ENCODE data around the gene TNNT2. TPM values are rescaled to one million over a fixed set of nuclear protein-coding genes. Genes with fewer than 3 reads are reported as not detected.

Gene TNNT2
- total RNA-seq = not detected in 2 replicates

DNA sequence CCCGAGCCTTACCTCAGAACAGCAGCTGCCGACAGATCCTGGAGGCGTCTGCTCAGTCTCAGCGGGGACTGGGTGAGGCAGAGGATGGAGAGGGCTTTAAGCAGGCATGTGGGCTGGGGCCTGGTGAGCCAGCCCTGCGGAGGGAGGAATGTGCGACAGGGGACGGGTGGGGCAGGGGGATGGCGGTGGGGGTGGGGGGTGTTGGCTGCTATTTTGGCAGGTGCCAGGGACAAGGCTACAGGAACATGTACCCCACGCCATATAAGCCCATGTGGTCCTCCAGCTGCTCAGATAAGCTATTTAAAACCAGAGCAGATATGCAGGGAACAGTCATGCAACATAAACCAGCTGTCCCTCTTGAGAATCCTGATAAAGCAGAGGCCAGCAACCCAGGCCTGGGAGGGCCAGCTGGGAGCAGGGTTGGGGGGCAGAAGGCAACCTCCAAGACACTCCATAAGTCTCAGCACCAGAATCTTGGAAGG is at the start of gene TNNT2:
Gene TNNT2, minus strand, starts transcription at position 70 of the 482 bp plus-strand sequence. CDS start 4,426 bp downstream, outside the sequence.

GRCh38 chr1:201399018-201399351 is 21.5 kb upstream of the TNNT2 start, which contains the start of gene LAD1:
Gene LAD1, minus strand, starts transcription at chr1:201399324. Its CDS starts 18 bp downstream, at chr1:201399306.

Other genes starting within 250 kb of the TNNT2 start
- gene TMEM9, start 223.2 kb downstream of the TNNT2 start, total RNA-seq = 75.8 and 110 TPM in 2 replicates
- under 0.01 and 0.23 TPM in 2 replicates for gene IGFN1, start 186.9 kb downstream of the TNNT2 start, total RNA-seq
- 0.30 and 3.5 TPM in 2 replicates for gene PKP1, start 94.2 kb downstream of the TNNT2 start, total RNA-seq
- gene LAD1, start 21.6 kb upstream of the TNNT2 start, total RNA-seq = not detected in 2 replicates
- gene TNNI1, start 44.0 kb upstream of the TNNT2 start, total RNA-seq = under 0.01 TPM in 1 of 2 replicates, not detected in the other
- gene PHLDA3, start 91.5 kb upstream of the TNNT2 start, total RNA-seq = 120 and 124 TPM in 2 replicates
- 1,211 and 1,696 TPM in 2 replicates for gene CSRP1, start 129.4 kb upstream of the TNNT2 start, total RNA-seq
- gene NAV1, start 161.4 kb upstream of the TNNT2 start, total RNA-seq = 41.3 and 123 TPM in 2 replicates

Data from smooth muscle cell of the umbilical artery (primary cell).